ENCODE data around the gene SUMF1.

SUMF1 gene

DNA sequence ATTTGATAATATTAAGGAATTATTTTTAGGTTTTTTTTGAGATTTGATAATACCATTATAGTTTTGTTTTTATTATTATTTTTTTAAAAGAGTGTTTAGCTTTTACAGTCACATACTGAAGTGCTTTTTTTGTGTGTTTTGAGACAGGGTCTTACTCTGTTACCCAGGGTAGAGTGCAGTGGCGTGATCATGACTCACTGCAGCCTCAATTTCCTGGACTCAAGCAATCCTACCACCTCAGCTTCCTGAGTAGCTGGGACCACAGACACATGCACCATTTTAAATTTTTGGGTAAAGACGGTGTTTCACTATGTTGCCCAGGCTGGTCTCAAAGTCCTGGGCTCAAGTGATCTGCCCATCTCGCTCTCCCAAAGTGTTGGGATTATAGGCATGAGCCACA lies 73.0 kb downstream of the SUMF1 start:
- TF ChIP-seq L3MBTL2 (conservative IDR thresholded peaks at IDR 0.05) (no peak), HDGF (IDR thresholded peaks at IDR 0.05; ENCODE audit: borderline replicate concordance) (no peak), ARNT (IDR thresholded peaks at IDR 0.05) (no peak), ZNF384 (IDR thresholded peaks at IDR 0.05) (no peak), LEF1 (IDR thresholded peaks at IDR 0.05; ENCODE audit: borderline replicate concordance) (no peak), BHLHE40 (IDR thresholded peaks at IDR 0.05; ENCODE audit: borderline replicate concordance) (no peak), SUZ12 (IDR thresholded peaks at IDR 0.05) (no peak), TARDBP (IDR thresholded peaks at IDR 0.05) (no peak), FOXA1 (IDR thresholded peaks at IDR 0.05) (no peak), CTBP1 (IDR thresholded peaks at IDR 0.05; ENCODE audit: borderline replicate concordance) (no peak), FOXK2 (IDR thresholded peaks at IDR 0.05) (no peak), SP1 (IDR thresholded peaks at IDR 0.05) (no peak)
- TF ChIP-seq, protein P1, sequence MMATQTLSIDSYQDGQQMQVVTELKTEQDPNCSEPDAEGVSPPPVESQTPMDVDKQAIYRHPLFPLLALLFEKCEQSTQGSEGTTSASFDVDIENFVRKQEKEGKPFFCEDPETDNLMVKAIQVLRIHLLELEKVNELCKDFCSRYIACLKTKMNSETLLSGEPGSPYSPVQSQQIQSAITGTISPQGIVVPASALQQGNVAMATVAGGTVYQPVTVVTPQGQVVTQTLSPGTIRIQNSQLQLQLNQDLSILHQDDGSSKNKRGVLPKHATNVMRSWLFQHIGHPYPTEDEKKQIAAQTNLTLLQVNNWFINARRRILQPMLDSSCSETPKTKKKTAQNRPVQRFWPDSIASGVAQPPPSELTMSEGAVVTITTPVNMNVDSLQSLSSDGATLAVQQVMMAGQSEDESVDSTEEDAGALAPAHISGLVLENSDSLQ (IDR thresholded peaks at IDR 0.05) = no peak
- POLR2A ChIA-PET = no interaction called here
- CTCF ChIA-PET = no interaction called here
- DNase-seq (ENCODE audit: extremely low spot score) = no peak

DNA sequence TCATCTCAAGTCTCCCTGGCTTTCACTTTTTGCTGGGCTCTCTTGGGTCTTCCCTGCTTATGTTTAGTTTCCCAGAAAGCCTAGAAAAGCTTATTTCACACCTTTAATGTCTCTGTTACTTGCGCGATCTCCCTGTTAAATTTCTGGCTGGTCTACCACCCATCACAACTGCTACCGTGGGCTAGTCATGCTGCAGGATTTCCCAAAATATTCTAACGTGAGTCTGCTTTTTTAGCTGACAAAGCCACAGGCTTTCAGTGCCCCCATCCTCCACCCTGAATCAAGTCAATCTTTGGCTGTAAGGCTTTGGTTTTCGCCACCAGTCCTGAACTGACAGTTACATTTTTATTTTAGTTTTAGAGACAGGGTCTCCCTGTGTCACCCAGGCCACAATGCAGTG lies 74.1 kb downstream of the SUMF1 start:
- ChIA-PET CTCF (no interaction called here), POLR2A (no interaction called here)
- TF ChIP-seq ARNT (IDR thresholded peaks at IDR 0.05) (no peak), L3MBTL2 (conservative IDR thresholded peaks at IDR 0.05) (no peak), FOXK2 (IDR thresholded peaks at IDR 0.05) (no peak), ZNF384 (IDR thresholded peaks at IDR 0.05) (no peak), ELF4 (IDR thresholded peaks at IDR 0.05) (no peak), HDGF (IDR thresholded peaks at IDR 0.05; ENCODE audit: borderline replicate concordance) (no peak), TARDBP (IDR thresholded peaks at IDR 0.05) (no peak), SUZ12 (IDR thresholded peaks at IDR 0.05) (no peak), BHLHE40 (IDR thresholded peaks at IDR 0.05; ENCODE audit: borderline replicate concordance) (no peak), SP1 (IDR thresholded peaks at IDR 0.05) (no peak), LEF1 (IDR thresholded peaks at IDR 0.05; ENCODE audit: borderline replicate concordance) (no peak), NFRKB (IDR thresholded peaks at IDR 0.05) (no peak), FOXA1 (IDR thresholded peaks at IDR 0.05) (no peak)
- TF ChIP-seq, protein P1 (IDR thresholded peaks at IDR 0.05) = no peak
- DNase-seq (ENCODE audit: extremely low spot score) = no peak

DNA sequence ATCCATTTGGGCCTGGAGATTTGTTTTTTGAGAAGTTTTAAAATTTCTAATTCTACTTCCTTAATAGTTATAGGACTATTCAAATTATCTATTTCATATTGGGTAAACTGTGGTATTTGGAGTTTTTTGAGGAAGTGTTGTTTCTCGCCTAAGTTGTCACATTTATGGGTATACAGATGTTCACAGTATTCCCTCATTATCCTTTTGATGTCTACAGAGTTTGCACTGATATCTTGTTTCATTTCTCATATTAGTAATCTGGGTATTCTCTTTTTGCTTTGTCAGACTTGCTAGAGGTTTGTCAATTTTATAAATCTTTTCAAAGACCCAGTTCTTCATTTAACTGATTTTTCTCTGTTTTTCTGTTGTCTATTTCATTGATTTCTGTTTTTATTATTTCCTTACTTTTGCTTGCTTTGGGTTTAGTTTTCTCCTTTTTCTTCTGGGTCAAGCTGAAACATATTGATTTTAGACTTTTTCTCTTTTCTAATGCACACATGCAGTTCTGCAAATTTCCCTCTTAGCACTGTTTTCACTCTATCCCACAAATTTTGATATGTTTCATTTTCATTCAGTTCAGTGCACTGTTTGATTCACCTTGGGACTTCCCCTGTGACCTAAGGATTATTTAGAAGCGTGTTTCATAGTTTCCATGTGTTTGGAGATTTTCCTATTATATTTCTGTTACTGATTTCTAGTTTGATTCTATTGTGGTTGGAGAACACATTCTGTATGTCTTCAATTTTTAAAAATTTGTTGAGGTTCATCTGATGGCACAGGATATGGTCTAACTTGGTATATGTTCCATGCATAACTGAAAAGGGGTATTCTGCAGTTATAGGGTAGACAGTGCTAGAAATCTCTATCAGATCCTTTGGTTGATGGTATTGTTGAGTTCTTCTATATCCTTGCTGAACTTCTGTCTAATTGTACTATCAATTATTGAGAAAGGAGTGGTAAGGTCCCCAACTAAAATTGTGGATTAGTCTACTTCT lies 79.6 kb downstream of the SUMF1 start:
- CTCF ChIA-PET = no interaction called here
- POLR2A ChIA-PET = no interaction called here
- no peak for TF ChIP-seq HDGF (IDR thresholded peaks at IDR 0.05; ENCODE audit: borderline replicate concordance)
- TF ChIP-seq ZNF384 (IDR thresholded peaks at IDR 0.05) = no peak
- TF ChIP-seq BHLHE40 (IDR thresholded peaks at IDR 0.05; ENCODE audit: borderline replicate concordance) = no peak
- no peak for TF ChIP-seq FOXA1 (IDR thresholded peaks at IDR 0.05)
- TF ChIP-seq SP1 (IDR thresholded peaks at IDR 0.05) = no peak
- no peak for TF ChIP-seq SUZ12 (IDR thresholded peaks at IDR 0.05)
- no peak for TF ChIP-seq CTBP1 (IDR thresholded peaks at IDR 0.05; ENCODE audit: borderline replicate concordance)
- no peak for TF ChIP-seq TARDBP (IDR thresholded peaks at IDR 0.05)
- TF ChIP-seq FOXM1 (IDR thresholded peaks at IDR 0.05; ENCODE audit: borderline replicate concordance) = no peak
- no peak for TF ChIP-seq NFRKB (IDR thresholded peaks at IDR 0.05)
- TF ChIP-seq, protein P1 (IDR thresholded peaks at IDR 0.05) = no peak
- no peak for TF ChIP-seq ARNT (IDR thresholded peaks at IDR 0.05)
- no peak for TF ChIP-seq L3MBTL2 (conservative IDR thresholded peaks at IDR 0.05)
- no peak for TF ChIP-seq FOXK2 (IDR thresholded peaks at IDR 0.05)
- no peak for TF ChIP-seq LEF1 (IDR thresholded peaks at IDR 0.05; ENCODE audit: borderline replicate concordance)
- no peak for TF ChIP-seq ELF4 (IDR thresholded peaks at IDR 0.05)
- no peak for DNase-seq (ENCODE audit: extremely low spot score)

DNA sequence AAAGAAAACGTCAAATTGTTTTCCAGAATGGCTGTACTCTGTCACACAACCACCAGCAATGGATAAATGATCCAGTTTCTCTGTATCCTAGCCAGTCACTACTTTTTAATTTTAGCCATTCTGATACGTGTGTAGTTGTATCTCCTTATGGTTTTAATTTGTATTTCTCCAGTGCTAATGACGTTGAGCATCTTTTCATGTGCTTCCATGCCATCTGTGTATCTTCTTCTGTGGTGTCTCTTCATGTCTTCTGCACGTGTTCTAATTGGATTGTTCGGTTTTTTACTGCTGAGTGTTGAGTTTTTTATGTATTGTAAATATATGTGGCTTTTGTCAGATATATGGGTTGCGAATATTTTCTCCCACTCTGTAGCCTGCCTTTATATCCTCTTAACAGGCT lies 81.9 kb downstream of the SUMF1 start:
- no peak for DNase-seq (ENCODE audit: extremely low spot score)
- ChIA-PET POLR2A (no interaction called here), CTCF (no interaction called here)
- TF ChIP-seq FOXA1 (IDR thresholded peaks at IDR 0.05) (no peak), ZNF384 (IDR thresholded peaks at IDR 0.05) (no peak), BHLHE40 (IDR thresholded peaks at IDR 0.05; ENCODE audit: borderline replicate concordance) (no peak), SP1 (IDR thresholded peaks at IDR 0.05) (no peak), FOXK2 (IDR thresholded peaks at IDR 0.05) (no peak), ELF4 (IDR thresholded peaks at IDR 0.05) (no peak), L3MBTL2 (conservative IDR thresholded peaks at IDR 0.05) (no peak), NFRKB (IDR thresholded peaks at IDR 0.05) (no peak), LEF1 (IDR thresholded peaks at IDR 0.05; ENCODE audit: borderline replicate concordance) (no peak), ARNT (IDR thresholded peaks at IDR 0.05) (no peak), FOXM1 (IDR thresholded peaks at IDR 0.05; ENCODE audit: borderline replicate concordance) (no peak), HDGF (IDR thresholded peaks at IDR 0.05; ENCODE audit: borderline replicate concordance) (no peak)
- TF ChIP-seq, protein P1 (IDR thresholded peaks at IDR 0.05) = no peak

DNA sequence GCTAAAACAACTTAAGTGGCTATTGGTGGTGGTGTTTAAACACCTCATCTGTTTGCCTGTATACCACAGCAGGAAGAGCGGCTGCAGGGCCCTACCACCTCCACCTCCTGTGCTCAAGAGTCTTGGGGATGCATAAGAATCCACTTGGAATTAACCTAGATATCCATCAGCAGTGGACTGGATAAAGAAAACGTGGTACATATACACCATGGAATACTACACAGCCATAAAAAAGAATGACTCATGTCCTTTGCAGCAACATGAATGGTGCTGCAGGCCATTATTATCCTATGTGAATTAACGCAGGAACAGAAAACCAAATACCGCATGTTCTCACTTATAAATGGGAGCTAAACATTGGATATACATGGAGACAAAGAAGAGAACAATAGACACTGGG lies 87.1 kb downstream of the SUMF1 start:
- no peak for TF ChIP-seq ELF4 (IDR thresholded peaks at IDR 0.05)
- TF ChIP-seq FOXA1 (IDR thresholded peaks at IDR 0.05) = no peak
- no peak for TF ChIP-seq ZNF384 (IDR thresholded peaks at IDR 0.05)
- TF ChIP-seq TARDBP (IDR thresholded peaks at IDR 0.05) = no peak
- TF ChIP-seq SP1 (IDR thresholded peaks at IDR 0.05) = no peak
- no peak for TF ChIP-seq ARNT (IDR thresholded peaks at IDR 0.05)
- no peak for TF ChIP-seq SUZ12 (IDR thresholded peaks at IDR 0.05)
- TF ChIP-seq NFRKB (IDR thresholded peaks at IDR 0.05) = no peak
- no peak for TF ChIP-seq LEF1 (IDR thresholded peaks at IDR 0.05; ENCODE audit: borderline replicate concordance)
- no peak for TF ChIP-seq CTBP1 (IDR thresholded peaks at IDR 0.05; ENCODE audit: borderline replicate concordance)
- no peak for TF ChIP-seq BHLHE40 (IDR thresholded peaks at IDR 0.05; ENCODE audit: borderline replicate concordance)
- no peak for DNase-seq (ENCODE audit: extremely low spot score)
- ChIA-PET CTCF (no interaction called here), POLR2A (no interaction called here)

All from HEK293T (cell line).